ENCODE measurements around the gene PTGER2. TPM values are rescaled to one million over a fixed set of nuclear protein-coding genes. Genes with fewer than 3 reads are reported as not detected.

Gene PTGER2
- total and polyA plus RNA-seq, 2 of the 8 experiments (the other 6 are each of a cell fraction or from before 2014, with no cell fraction given), result 1.2 TPM

GRCh38 chr14:52339262-52339661 lies 25.1 kb downstream of the PTGER2 start (continued):
- TF ChIP-seq CHD1 (IDR thresholded peaks at IDR 0.05; ENCODE audit: low read depth, low read length), result no peak
- no peak for TF ChIP-seq MAFK (IDR thresholded peaks at IDR 0.05; ENCODE audit: low read depth, low read length)
- TF ChIP-seq POLR2A (IDR thresholded peaks at IDR 0.05; ENCODE audit: control extremely low read depth in 1 of 2, low read depth in 2 of 2, low read length in 2 of 2), result no peak
- TF ChIP-seq PHF8 (conservative IDR thresholded peaks at IDR 0.05; ENCODE audit: low read depth, low read length), result no peak
- TF ChIP-seq TAF1 (IDR thresholded peaks at IDR 0.05; ENCODE audit: low read depth, low read length), result no peak
